NCI-H1930 (cell line): ENCODE data around the gene KIRREL2.
"Not testable (repeated sequence)": the region's sequence is repeated elsewhere in the genome, so short reads cannot be mapped to it uniquely, and the experiment has no call there.

Source experiments
- DNase-seq, 2 experiments: peaks; one replicate each; lab custom pipeline; 2025; lab: John Stamatoyannopoulos, UW

KIRREL2 gene

GRCh38 chr19:35856546-35857149 is at the start of gene KIRREL2:
Gene KIRREL2 (plus strand): TSS chr19:35856911. CDS start chr19:35857120, 209 bp downstream.
- DNase-seq: no peak

- no peak for DNase-seq
These were observed 49.1 kb upstream of the KIRREL2 start for GRCh38 chr19:35807633-35808032.

- DNase-seq: no peak
These were observed 45.1 kb upstream of the KIRREL2 start for GRCh38 chr19:35811317-35812219.

- no peak for DNase-seq
These were observed 44.3 kb upstream of the KIRREL2 start, which contains the start of gene PRODH2 for GRCh38 chr19:35812220-35813042. Gene PRODH2 (minus strand): TSS chr19:35812845. CDS start chr19:35812805, 40 bp downstream.

GRCh38 chr19:35813043-35813890 is 43.4 kb upstream of the KIRREL2 start:
- DNase-seq: no peak

GRCh38 chr19:35816262-35816661 is 40.4 kb upstream of the KIRREL2 start:
- no peak for DNase-seq

- no peak for DNase-seq
These were observed 39.9 kb upstream of the KIRREL2 start for GRCh38 chr19:35816846-35817245.

GRCh38 chr19:35818445-35818844 is 38.3 kb upstream of the KIRREL2 start:
- no peak for DNase-seq

GRCh38 chr19:35822579-35822978 is 34.1 kb upstream of the KIRREL2 start:
- DNase-seq: no peak

GRCh38 chr19:35824150-35824549 is 32.6 kb upstream of the KIRREL2 start:
- DNase-seq: no peak

- DNase-seq: no peak
These were observed 27.9 kb upstream of the KIRREL2 start for GRCh38 chr19:35828692-35829301.

- no peak for DNase-seq
These were observed 25.7 kb upstream of the KIRREL2 start for GRCh38 chr19:35830986-35831385.

GRCh38 chr19:35832054-35832453 is 24.7 kb upstream of the KIRREL2 start:
- no peak for DNase-seq

GRCh38 chr19:35833972-35834371 is 22.7 kb upstream of the KIRREL2 start:
- no peak for DNase-seq

GRCh38 chr19:35836096-35836495 is 20.6 kb upstream of the KIRREL2 start:
- DNase-seq: not testable (repeated sequence)

- no peak for DNase-seq
These were observed 14.6 kb upstream of the KIRREL2 start for GRCh38 chr19:35841961-35842595.

GRCh38 chr19:35842666-35843272 is 13.9 kb upstream of the KIRREL2 start:
- no peak for DNase-seq

- DNase-seq: no peak
These were observed 12.8 kb upstream of the KIRREL2 start for GRCh38 chr19:35843676-35844481.
